Osteocyte (in vitro differentiated cells): Measurements from ENCODE around the gene RPUSD3. TPM values are rescaled to one million over a fixed set of nuclear protein-coding genes. Genes with fewer than 3 reads are reported as not detected.
"Not testable (repeated sequence)": the region's sequence is repeated elsewhere in the genome, so short reads cannot be mapped to it uniquely, and the experiment has no call there.

Experiments
- DNase-seq: peaks from one replicate; pipeline ENCODE4 v3.0.0; 2021; ENCODE audit warnings: mixed read lengths; ENCODE audit not compliant: unreplicated experiment; ENCODE audit errors: extremely low spot score
- H3K27ac Mint-ChIP-seq: one replicate; pipeline ENCODE4 v1.8.0; 2021; ENCODE audit warnings: mild to moderate bottlenecking, mixed read lengths; ENCODE audit not compliant: unreplicated experiment
- H3K27me3 Mint-ChIP-seq: one replicate; pipeline ENCODE4 v1.8.0; 2021; ENCODE audit warnings: mixed read lengths; ENCODE audit not compliant: unreplicated experiment
- H3K36me3 Mint-ChIP-seq: one replicate; pipeline ENCODE4 v1.8.0; 2021; ENCODE audit warnings: mixed read lengths; ENCODE audit not compliant: unreplicated experiment
- H3K4me1 Mint-ChIP-seq: one replicate; pipeline ENCODE4 v1.8.0; 2021; ENCODE audit warnings: mixed read lengths; ENCODE audit not compliant: unreplicated experiment
- H3K4me3 Mint-ChIP-seq: one replicate; pipeline ENCODE4 v1.8.0; 2021; ENCODE audit warnings: mild to moderate bottlenecking, moderate library complexity, mixed read lengths; ENCODE audit not compliant: unreplicated experiment
- H3K9me3 Mint-ChIP-seq: one replicate; pipeline ENCODE4 v1.8.0; 2021; ENCODE audit warnings: mixed read lengths; ENCODE audit not compliant: unreplicated experiment
- CTCF ChIP-seq: fragments of 200-600 bp; sonication (generic); IDR thresholded peaks from 2 replicates; pipeline ENCODE4 v1.5.0; 2021; ENCODE audit warnings: antibody characterized with exemption, mild to moderate bottlenecking, moderate library complexity
- total RNA-seq: library from RNA; stranded (reverse); gene quantifications from 2 replicates; pipeline ENCODE4 v1.2.1, GENCODE V29; 2021

RPUSD3 gene
- total RNA-seq, 1 donor from 2014 or later: 36.1 TPM

GRCh38 chr3:9881441-9881840 lies 37.6 kb upstream of the RPUSD3 start:
- H3K27ac Mint-ChIP-seq: no peak overlapping the region
- no peak for DNase-seq
- H3K27me3 Mint-ChIP-seq: no peaks in the 10 kb centered on the region
- H3K4me1 Mint-ChIP-seq: peaks cover 6% of the 10 kb centered on the region
- no peaks in the 10 kb centered on the region for H3K9me3 Mint-ChIP-seq
- H3K4me3 Mint-ChIP-seq: no peak overlapping the region
- H3K36me3 Mint-ChIP-seq: no peaks in the 10 kb centered on the region
- no peak for TF ChIP-seq CTCF

- no peak for TF ChIP-seq CTCF
- Mint-ChIP-seq H3K27me3 (no peaks in the 10 kb centered on the region), H3K4me1 (peaks cover 17% of the 10 kb centered on the region), H3K36me3 (no peaks in the 10 kb centered on the region), H3K9me3 (no peaks in the 10 kb centered on the region), H3K27ac (no peak within 1 kb of the TSS), H3K4me3 (no peak within 1 kb of the TSS)
- no peak for DNase-seq
These were observed 36.2 kb upstream of the RPUSD3 start, which contains the start of gene CIDEC for GRCh38 chr3:9879830-9880549. TSS of gene CIDEC (minus strand) at chr3:9880253. CDS start at chr3:9878486, 1,767 bp downstream.

GRCh38 chr3:9878700-9879099 lies 34.9 kb upstream of the RPUSD3 start:
- Mint-ChIP-seq H3K36me3 (no peaks in the 10 kb centered on the region), H3K27ac (no peak overlapping the region), H3K27me3 (no peaks in the 10 kb centered on the region), H3K4me3 (no peak overlapping the region), H3K9me3 (no peaks in the 10 kb centered on the region), H3K4me1 (peaks cover 10% of the 10 kb centered on the region)
- TF ChIP-seq CTCF: no peak
- no peak for DNase-seq

- Mint-ChIP-seq H3K36me3 (no peaks in the 10 kb centered on the region), H3K4me3 (no peak overlapping the region), H3K27ac (no peak overlapping the region), H3K9me3 (no peaks in the 10 kb centered on the region), H3K27me3 (no peaks in the 10 kb centered on the region), H3K4me1 (peaks cover 11% of the 10 kb centered on the region)
- no peak for TF ChIP-seq CTCF
- no peak for DNase-seq
These were observed 33.2 kb upstream of the RPUSD3 start for GRCh38 chr3:9876991-9877390.

GRCh38 chr3:9876255-9876654 lies 32.4 kb upstream of the RPUSD3 start:
- not testable (repeated sequence) for DNase-seq, H3K4me3 Mint-ChIP-seq, H3K36me3 Mint-ChIP-seq, H3K27ac Mint-ChIP-seq, H3K9me3 Mint-ChIP-seq, H3K27me3 Mint-ChIP-seq
- H3K4me1 Mint-ChIP-seq: peaks cover 18% of the 10 kb centered on the region
